Progenitor cell of endocrine pancreas (in vitro differentiated cells): ENCODE results near the gene ZYX. TPM values are rescaled to one million over a fixed set of nuclear protein-coding genes. Genes with fewer than 3 reads are reported as not detected.

Experiments used
- DNase-seq: peaks from one replicate; pipeline ENCODE4 v3.0.0; 2021; ENCODE audit warnings: low spot score; ENCODE audit not compliant: unreplicated experiment
- H3K27ac Mint-ChIP-seq: 2 replicates; pipeline ENCODE4 v1.8.0; 2021; ENCODE audit warnings: mild to moderate bottlenecking, moderate library complexity, mixed read lengths
- H3K27me3 Mint-ChIP-seq: 2 replicates; pipeline ENCODE4 v1.8.0; 2021; ENCODE audit warnings: mixed read lengths
- H3K36me3 Mint-ChIP-seq: 2 replicates; pipeline ENCODE4 v1.8.0; 2022; ENCODE audit warnings: mixed read lengths; ENCODE audit not compliant: insufficient read depth
- H3K4me1 Mint-ChIP-seq: 2 replicates; pipeline ENCODE4 v1.8.0; 2021; ENCODE audit warnings: low read depth, mixed read lengths
- H3K4me3 Mint-ChIP-seq: 2 replicates; pipeline ENCODE4 v1.8.0; 2021; ENCODE audit warnings: low read depth, mild to moderate bottlenecking, moderate library complexity, mixed read lengths
- H3K9me3 Mint-ChIP-seq: 2 replicates; pipeline ENCODE4 v1.8.0; 2021; ENCODE audit warnings: low read depth, mixed read lengths
- total RNA-seq: library from RNA; stranded (reverse); gene quantifications from 2 replicates; pipeline ENCODE4 v1.2.1, GENCODE V29; 2021
- TF ChIP-seq, protein P1 (sequence below): fragments of 200-600 bp; sonication (generic); IDR thresholded peaks from one replicate; pipeline ENCODE4 v1.5.0; 2021; ENCODE audit warnings: antibody characterized with exemption, mild to moderate bottlenecking; ENCODE audit not compliant: unreplicated experiment

ZYX gene
- total RNA-seq, 1 donor from 2014 or later, result 69.0 TPM

DNA sequence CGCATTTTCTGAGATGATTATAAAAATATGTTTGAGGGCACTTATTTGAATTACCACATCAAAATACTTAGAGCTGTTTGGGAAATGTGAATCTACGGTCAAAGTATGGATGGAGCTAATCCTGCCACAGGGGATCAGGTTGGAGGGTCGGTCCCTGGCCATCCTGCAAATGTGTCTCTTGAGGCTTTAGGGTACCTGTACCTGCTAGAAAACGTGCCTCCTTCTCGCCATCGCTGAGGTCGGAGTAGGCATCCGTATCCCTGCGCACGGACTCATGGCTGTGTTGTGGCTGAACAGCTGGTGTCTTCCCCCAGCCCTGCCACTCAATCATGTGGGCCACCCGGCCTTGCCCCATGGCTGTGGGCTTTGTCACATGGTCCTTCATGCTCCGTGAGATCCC, 22.5 kb upstream of the ZYX start:
- H3K9me3 Mint-ChIP-seq, result no peaks in the 10 kb centered on the region
- peaks cover 68% of the 10 kb centered on the region for H3K27me3 Mint-ChIP-seq
- no peaks in the 10 kb centered on the region for H3K36me3 Mint-ChIP-seq

DNA sequence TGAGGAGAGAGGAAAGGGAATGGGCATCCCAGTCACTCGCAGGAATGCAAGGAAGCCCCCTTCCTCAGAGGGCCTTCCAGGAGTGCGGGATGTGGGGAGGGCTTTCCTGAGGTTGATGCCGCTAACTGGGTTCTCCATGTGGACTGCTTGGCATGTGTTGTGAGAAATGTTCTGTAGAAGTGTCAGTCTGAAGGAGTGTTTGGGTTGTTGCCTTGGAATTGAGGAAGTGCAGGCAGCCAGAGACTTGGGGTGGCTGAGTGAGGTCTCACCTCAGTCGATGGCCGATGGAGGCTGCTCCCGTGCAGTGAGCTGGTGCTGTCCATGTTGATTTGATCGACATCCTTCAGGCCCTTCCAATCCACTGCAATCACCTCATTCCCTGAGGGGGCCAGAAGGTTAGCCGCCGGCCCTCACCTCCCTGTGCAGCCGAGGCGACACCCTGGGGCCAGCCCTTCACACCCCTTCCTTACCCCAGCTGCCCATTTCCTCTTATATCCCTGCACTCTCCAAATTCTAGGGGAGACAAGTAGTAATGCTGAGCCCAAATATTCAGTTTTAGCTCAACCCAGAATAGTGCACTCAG, 21.3 kb upstream of the ZYX start:
- TF ChIP-seq, protein P1, sequence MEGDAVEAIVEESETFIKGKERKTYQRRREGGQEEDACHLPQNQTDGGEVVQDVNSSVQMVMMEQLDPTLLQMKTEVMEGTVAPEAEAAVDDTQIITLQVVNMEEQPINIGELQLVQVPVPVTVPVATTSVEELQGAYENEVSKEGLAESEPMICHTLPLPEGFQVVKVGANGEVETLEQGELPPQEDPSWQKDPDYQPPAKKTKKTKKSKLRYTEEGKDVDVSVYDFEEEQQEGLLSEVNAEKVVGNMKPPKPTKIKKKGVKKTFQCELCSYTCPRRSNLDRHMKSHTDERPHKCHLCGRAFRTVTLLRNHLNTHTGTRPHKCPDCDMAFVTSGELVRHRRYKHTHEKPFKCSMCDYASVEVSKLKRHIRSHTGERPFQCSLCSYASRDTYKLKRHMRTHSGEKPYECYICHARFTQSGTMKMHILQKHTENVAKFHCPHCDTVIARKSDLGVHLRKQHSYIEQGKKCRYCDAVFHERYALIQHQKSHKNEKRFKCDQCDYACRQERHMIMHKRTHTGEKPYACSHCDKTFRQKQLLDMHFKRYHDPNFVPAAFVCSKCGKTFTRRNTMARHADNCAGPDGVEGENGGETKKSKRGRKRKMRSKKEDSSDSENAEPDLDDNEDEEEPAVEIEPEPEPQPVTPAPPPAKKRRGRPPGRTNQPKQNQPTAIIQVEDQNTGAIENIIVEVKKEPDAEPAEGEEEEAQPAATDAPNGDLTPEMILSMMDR, result no peak
- Mint-ChIP-seq H3K27me3 (peaks cover 75% of the 10 kb centered on the region), H3K4me3 (no peak overlapping the region), H3K9me3 (no peaks in the 10 kb centered on the region), H3K36me3 (no peaks in the 10 kb centered on the region), H3K4me1 (peaks cover 3% of the 10 kb centered on the region), H3K27ac (no peak overlapping the region)
- DNase-seq, result no peak

More for the DNA sequence above, 22.5 kb upstream of the ZYX start:
- DNase-seq, result no peak
- Mint-ChIP-seq H3K4me3 (no peak overlapping the region), H3K27ac (no peak overlapping the region), H3K4me1 (peaks cover 3% of the 10 kb centered on the region)
- TF ChIP-seq, protein P1, result no peak

DNA sequence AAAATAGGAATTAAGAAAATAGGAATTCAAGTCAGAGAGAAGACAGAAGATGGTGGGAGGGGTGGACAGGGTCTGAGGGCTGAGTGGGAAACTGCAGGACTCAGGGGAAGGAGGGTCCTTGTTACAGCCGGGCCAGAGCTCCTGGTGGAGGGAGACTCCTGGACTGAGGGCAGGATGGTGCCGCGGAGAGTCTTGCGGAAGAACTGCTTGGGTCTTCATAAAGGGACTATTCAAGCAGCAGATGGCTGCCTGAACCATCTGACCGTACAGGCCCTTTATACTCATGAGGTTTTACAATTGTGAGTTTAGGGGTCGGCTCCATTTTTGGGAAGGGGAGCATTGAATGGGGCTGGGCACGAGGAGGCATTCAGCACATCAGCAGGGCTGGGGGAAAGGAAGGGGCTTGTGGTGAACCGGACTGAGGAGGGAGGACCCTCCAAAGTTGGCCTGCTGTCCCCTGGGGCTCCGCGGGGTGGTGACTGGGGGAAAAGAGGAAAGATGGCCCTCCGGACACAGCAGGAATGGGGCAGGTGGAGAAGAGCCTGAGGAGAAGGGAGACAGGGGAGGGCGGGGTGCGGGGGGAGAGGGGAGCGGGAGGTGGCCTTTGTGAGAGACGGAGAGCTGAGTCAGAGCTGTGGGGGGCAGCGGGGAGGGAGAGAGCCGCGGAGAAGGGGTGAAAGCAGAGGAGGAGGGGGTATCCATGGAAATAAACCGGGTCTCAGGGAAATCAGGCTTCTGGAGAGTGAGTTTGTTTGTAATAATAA, 20.2 kb upstream of the ZYX start:
- peak overlapping the region; percentile 37 for H3K4me3 Mint-ChIP-seq
- no peaks in the 10 kb centered on the region for H3K36me3 Mint-ChIP-seq
- H3K9me3 Mint-ChIP-seq, result no peaks in the 10 kb centered on the region
- H3K27me3 Mint-ChIP-seq, result peaks cover 77% of the 10 kb centered on the region
- peaks cover 3% of the 10 kb centered on the region for H3K4me1 Mint-ChIP-seq
- no peak overlapping the region for H3K27ac Mint-ChIP-seq
- DNase-seq, result no peak
- TF ChIP-seq, protein P1, result no peak

DNA sequence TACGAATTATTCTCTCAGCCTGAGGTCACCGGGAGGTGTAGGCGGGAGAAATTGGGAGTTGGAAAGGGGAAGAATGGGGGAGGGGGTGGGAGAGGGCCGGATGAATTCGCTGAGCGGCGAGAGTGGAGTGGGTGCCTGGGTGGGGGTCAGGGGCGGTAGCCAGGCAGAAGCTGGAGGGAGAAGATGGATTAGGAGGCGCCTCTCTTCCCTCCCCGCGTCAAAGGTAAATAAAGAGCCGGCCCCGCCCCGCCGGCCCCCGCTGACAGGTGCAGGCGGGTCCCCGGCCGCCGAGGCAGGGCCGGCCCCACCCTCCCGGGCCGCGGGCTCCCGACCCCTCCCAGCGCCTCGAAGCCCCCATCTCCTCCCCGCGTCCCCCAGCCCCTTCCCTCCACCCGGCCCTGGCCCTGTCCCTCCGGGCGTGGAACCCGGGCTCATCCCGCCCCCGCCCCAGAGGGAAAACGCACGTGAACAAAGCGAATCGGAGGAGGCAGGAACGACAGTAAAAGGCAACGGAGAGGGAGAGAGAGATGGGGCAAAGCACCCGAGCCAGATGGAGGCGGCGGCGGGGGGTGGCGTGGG, 19.5 kb upstream of the ZYX start:
- Mint-ChIP-seq H3K36me3 (no peaks in the 10 kb centered on the region), H3K4me1 (peaks cover 3% of the 10 kb centered on the region), H3K27ac (no peak overlapping the region), H3K4me3 (peak overlapping the region; percentile 68), H3K9me3 (no peaks in the 10 kb centered on the region), H3K27me3 (peaks cover 81% of the 10 kb centered on the region)
- no peak for DNase-seq
- TF ChIP-seq, protein P1, result no peak

DNA sequence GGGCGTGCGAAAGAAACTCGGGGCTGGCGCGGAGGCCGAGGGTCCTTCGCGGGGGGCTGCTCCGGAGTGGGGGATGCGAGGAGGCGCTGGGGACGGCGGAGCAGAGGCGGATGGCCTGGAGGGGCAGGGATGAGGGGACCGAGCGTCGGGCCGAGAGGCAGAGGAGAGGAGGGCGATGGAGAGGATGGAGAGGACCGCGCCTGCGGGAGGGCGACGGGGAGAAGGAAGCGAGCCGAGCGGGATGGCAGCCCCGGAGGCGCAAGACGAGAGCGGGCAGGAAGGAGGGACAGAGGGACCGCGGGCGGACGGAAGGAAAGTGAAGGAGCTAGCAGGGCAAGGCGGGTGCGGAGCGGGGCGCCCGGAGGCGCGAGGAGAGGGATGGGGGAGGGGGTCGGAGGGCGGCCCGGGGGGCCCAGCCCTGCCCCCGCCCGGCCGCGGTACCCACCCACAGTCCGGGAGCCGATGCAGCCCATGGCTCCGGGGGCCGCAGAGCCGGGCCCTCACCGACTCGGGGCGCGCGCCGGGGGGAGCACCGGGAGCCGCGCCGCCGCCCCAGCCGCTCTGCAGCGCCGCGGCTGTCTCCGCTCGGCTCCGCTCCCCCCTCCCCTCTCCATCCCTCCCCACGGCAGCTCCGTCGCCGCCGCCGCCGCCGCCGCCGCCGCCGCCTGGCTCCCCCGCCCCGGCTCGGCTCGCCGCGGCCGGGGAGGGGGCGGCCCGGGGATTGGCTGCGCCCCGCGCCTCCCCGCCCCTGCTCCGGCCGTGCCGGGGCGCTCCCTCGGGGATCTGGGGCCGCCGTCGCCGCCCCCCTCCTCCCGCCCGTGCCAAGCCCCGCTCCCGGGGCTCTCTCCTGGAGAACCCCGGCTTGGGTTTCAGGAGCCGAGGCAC, 18.8 kb upstream of the ZYX start, which contains the start of gene FAM131B:
Gene FAM131B, minus strand, starts transcription at position 583 of the 885 bp plus-strand sequence. Its CDS starts 110 bp downstream, at position 473.
- TF ChIP-seq, protein P1, result no peak
- no peak for DNase-seq
- H3K27ac Mint-ChIP-seq, result no peak within 1 kb of the TSS
- no peaks in the 10 kb centered on the region for H3K9me3 Mint-ChIP-seq
- H3K4me3 Mint-ChIP-seq, result peak within 1 kb of the TSS; percentile 68
- peaks cover 82% of the 10 kb centered on the region for H3K27me3 Mint-ChIP-seq
- peaks cover 3% of the 10 kb centered on the region for H3K4me1 Mint-ChIP-seq
- H3K36me3 Mint-ChIP-seq, result no peaks in the 10 kb centered on the region
